Mononuclear cell (primary cell): Measurements from ENCODE around the gene IGFBP2. TPM values are rescaled to one million over a fixed set of nuclear protein-coding genes. Genes with fewer than 3 reads are reported as not detected.
"Not testable (repeated sequence)": the region's sequence is repeated elsewhere in the genome, so short reads cannot be mapped to it uniquely, and the experiment has no call there.

Experiments
- H3K27me3 ChIP-seq: 2 replicates; pipeline ENCODE4 v1.6.0; 2011; ENCODE audit warnings: low read length, control low read depth; ENCODE audit not compliant: insufficient read depth
- H3K4me1 ChIP-seq: 2 replicates; pipeline ENCODE4 v1.5.1; 2011; ENCODE audit warnings: mild to moderate bottlenecking, low read length, control low read depth; ENCODE audit not compliant: insufficient read depth
- H3K4me3 ChIP-seq: 2 replicates; pipeline ENCODE4 v1.5.1; 2011; ENCODE audit warnings: mild to moderate bottlenecking, low read length, moderate library complexity
- H3K9me3 ChIP-seq: 2 replicates; pipeline ENCODE4 v1.5.1; 2011; ENCODE audit warnings: low read depth, mild to moderate bottlenecking, control low read depth, low read length
- total RNA-seq: library from RNA; depleted of rRNA; stranded (reverse); fragments of >200 nt; gene quantifications from one replicate; pipeline ENCODE4 v1.2.3, GENCODE V29; 2012

IGFBP2 gene
- 0.52 TPM for total RNA-seq

- H3K9me3 ChIP-seq, result no peaks in the 10 kb centered on the region
- H3K4me1 ChIP-seq, result peaks cover 19% of the 10 kb centered on the region
- H3K4me3 ChIP-seq, result no peak within 1 kb of the TSS
- H3K27me3 ChIP-seq, result peaks cover 47% of the 10 kb centered on the region
These were observed at the start of gene IGFBP2 for GRCh38 chr2:216632952-216633615. Gene IGFBP2 (plus strand): TSS chr2:216633420. CDS start chr2:216633524, 104 bp downstream.

- Histone ChIP-seq H3K27me3 (no peaks in the 10 kb centered on the region), H3K4me3 (no peak overlapping the region), H3K9me3 (no peaks in the 10 kb centered on the region), H3K4me1 (no peaks in the 10 kb centered on the region)
These were observed 49.6 kb upstream of the IGFBP2 start for GRCh38 chr2:216583606-216584005.

GRCh38 chr2:216584112-216584511 lies 49.1 kb upstream of the IGFBP2 start:
- Histone ChIP-seq H3K27me3 (no peaks in the 10 kb centered on the region), H3K9me3 (no peaks in the 10 kb centered on the region), H3K4me1 (no peaks in the 10 kb centered on the region), H3K4me3 (no peak overlapping the region)

- Histone ChIP-seq H3K4me1 (no peaks in the 10 kb centered on the region), H3K4me3 (no peak overlapping the region), H3K9me3 (no peaks in the 10 kb centered on the region), H3K27me3 (no peaks in the 10 kb centered on the region)
These were observed 47.8 kb upstream of the IGFBP2 start for GRCh38 chr2:216585441-216585840.

- no peaks in the 10 kb centered on the region for H3K27me3 ChIP-seq
These were observed 44.1 kb upstream of the IGFBP2 start for GRCh38 chr2:216588861-216589710.

GRCh38 chr2:216589791-216590190 lies 43.4 kb upstream of the IGFBP2 start:
- H3K9me3 ChIP-seq, result no peaks in the 10 kb centered on the region
- no peaks in the 10 kb centered on the region for H3K27me3 ChIP-seq
- no peaks in the 10 kb centered on the region for H3K4me1 ChIP-seq
- no peak overlapping the region for H3K4me3 ChIP-seq

More at GRCh38 chr2:216588861-216589710, 44.1 kb upstream of the IGFBP2 start:
- Histone ChIP-seq H3K4me3 (no peak overlapping the region), H3K9me3 (no peaks in the 10 kb centered on the region), H3K4me1 (no peaks in the 10 kb centered on the region)

GRCh38 chr2:216590780-216591179 lies 42.4 kb upstream of the IGFBP2 start:
- Histone ChIP-seq H3K27me3 (no peaks in the 10 kb centered on the region), H3K4me1 (no peaks in the 10 kb centered on the region)

GRCh38 chr2:216591480-216591879 lies 41.7 kb upstream of the IGFBP2 start:
- no peaks in the 10 kb centered on the region for H3K27me3 ChIP-seq
- no peaks in the 10 kb centered on the region for H3K4me1 ChIP-seq
- no peak overlapping the region for H3K4me3 ChIP-seq
- H3K9me3 ChIP-seq, result no peaks in the 10 kb centered on the region

More at GRCh38 chr2:216590780-216591179, 42.4 kb upstream of the IGFBP2 start:
- Histone ChIP-seq H3K4me3 (no peak overlapping the region), H3K9me3 (no peaks in the 10 kb centered on the region)

- H3K4me3 ChIP-seq, result no peak overlapping the region
- no peaks in the 10 kb centered on the region for H3K4me1 ChIP-seq
- H3K9me3 ChIP-seq, result no peaks in the 10 kb centered on the region
- H3K27me3 ChIP-seq, result no peaks in the 10 kb centered on the region
These were observed 39.1 kb upstream of the IGFBP2 start for GRCh38 chr2:216594081-216594480.

GRCh38 chr2:216596236-216596979 lies 36.8 kb upstream of the IGFBP2 start:
- no peaks in the 10 kb centered on the region for H3K9me3 ChIP-seq
- H3K4me3 ChIP-seq, result no peak overlapping the region
- H3K27me3 ChIP-seq, result no peaks in the 10 kb centered on the region
- no peaks in the 10 kb centered on the region for H3K4me1 ChIP-seq

GRCh38 chr2:216596980-216597509 lies 36.2 kb upstream of the IGFBP2 start:
- H3K27me3 ChIP-seq, result no peaks in the 10 kb centered on the region
- no peaks in the 10 kb centered on the region for H3K4me1 ChIP-seq
- H3K9me3 ChIP-seq, result no peaks in the 10 kb centered on the region
- no peak overlapping the region for H3K4me3 ChIP-seq

GRCh38 chr2:216597825-216598224 lies 35.4 kb upstream of the IGFBP2 start:
- H3K4me3 ChIP-seq, H3K27me3 ChIP-seq, H3K9me3 ChIP-seq, H3K4me1 ChIP-seq: not testable (repeated sequence)

GRCh38 chr2:216601632-216602409 lies 31.4 kb upstream of the IGFBP2 start:
- no peaks in the 10 kb centered on the region for H3K9me3 ChIP-seq
- peaks cover under 1% of the 10 kb centered on the region for H3K27me3 ChIP-seq
- no peaks in the 10 kb centered on the region for H3K4me1 ChIP-seq
- H3K4me3 ChIP-seq, result no peak overlapping the region
